ENCODE results near the gene GRPR. TPM values are rescaled to one million over a fixed set of nuclear protein-coding genes. Genes with fewer than 3 reads are reported as not detected.
A peak's percentile ranks its signal among the peaks of the same experiment; 100 is the strongest.

The GRPR gene
- not detected for total RNA-seq

GRCh38 chrX:16123222-16123786, at the start of gene GRPR:
TSS of gene GRPR (plus strand) at chrX:16123565. CDS start at chrX:16123954, 389 bp downstream.
- H3K27ac Mint-ChIP-seq = no peak within 1 kb of the TSS
- ChIA-PET POLR2A (no interaction called here), CTCF (interaction anchor here (0.7 to 1.8 kb wide), 7 partner anchors 11 to 436 kb away, joined by 3 to 6 read pairs (median 3); no protein-coding TSS in a partner anchor)
- H3K27me3 Mint-ChIP-seq = peaks cover 12% of the 10 kb centered on the region
- peaks cover 5% of the 10 kb centered on the region for H3K9me3 Mint-ChIP-seq
- H3K4me3 Mint-ChIP-seq = no peak within 1 kb of the TSS
- H3K4me1 Mint-ChIP-seq (ENCODE audit: low read depth) = peaks cover 21% of the 10 kb centered on the region
- intact Hi-C loops (cut with micrococcal nuclease) = no loop called here
- DNase-seq (peak; percentile 80), ATAC-seq (peak; percentile 82)
- peak; percentile 43 for TF ChIP-seq CTCF (IDR thresholded peaks at IDR 0.05)
- peaks cover 3% of the 10 kb centered on the region for H3K36me3 Mint-ChIP-seq (ENCODE audit: low read depth)

GRCh38 chrX:16075087-16075486, 48.3 kb upstream of the GRPR start:
- ChIA-PET POLR2A (no interaction called here), CTCF (no interaction called here)
- no peak for TF ChIP-seq CTCF (IDR thresholded peaks at IDR 0.05)
- Mint-ChIP-seq H3K27me3 (no peaks in the 10 kb centered on the region), H3K36me3 (ENCODE audit: low read depth) (no peaks in the 10 kb centered on the region), H3K4me3 (no peak overlapping the region), H3K27ac (no peak overlapping the region), H3K9me3 (no peaks in the 10 kb centered on the region), H3K4me1 (ENCODE audit: low read depth) (no peaks in the 10 kb centered on the region)
- ATAC-seq (no peak), DNase-seq (no peak)
- intact Hi-C loops (cut with micrococcal nuclease) = no loop called here

GRCh38 chrX:16076834-16077233, 46.5 kb upstream of the GRPR start:
- Mint-ChIP-seq H3K9me3 (no peaks in the 10 kb centered on the region), H3K27ac (no peak overlapping the region), H3K4me3 (no peak overlapping the region), H3K36me3 (ENCODE audit: low read depth) (no peaks in the 10 kb centered on the region), H3K27me3 (no peaks in the 10 kb centered on the region), H3K4me1 (ENCODE audit: low read depth) (no peaks in the 10 kb centered on the region)
- DNase-seq (no peak), ATAC-seq (no peak)
- ChIA-PET CTCF (no interaction called here), POLR2A (no interaction called here)
- no peak for TF ChIP-seq CTCF (IDR thresholded peaks at IDR 0.05)
- intact Hi-C loops (cut with micrococcal nuclease) = no loop called here

- DNase-seq (no peak), ATAC-seq (no peak)
- no peak for TF ChIP-seq CTCF (IDR thresholded peaks at IDR 0.05)
- no peaks in the 10 kb centered on the region for H3K9me3 Mint-ChIP-seq
- ChIA-PET CTCF (no interaction called here), POLR2A (no interaction called here)
- H3K36me3 Mint-ChIP-seq (ENCODE audit: low read depth) = no peaks in the 10 kb centered on the region
- H3K4me3 Mint-ChIP-seq = no peak overlapping the region
- H3K4me1 Mint-ChIP-seq (ENCODE audit: low read depth) = no peaks in the 10 kb centered on the region
- intact Hi-C loops (cut with micrococcal nuclease) = no loop called here
- no peaks in the 10 kb centered on the region for H3K27me3 Mint-ChIP-seq
- H3K27ac Mint-ChIP-seq = no peak overlapping the region
Observed at GRCh38 chrX:16077811-16078210, 45.6 kb upstream of the GRPR start.

- Mint-ChIP-seq H3K4me1 (ENCODE audit: low read depth) (no peaks in the 10 kb centered on the region), H3K27ac (no peak overlapping the region), H3K9me3 (no peaks in the 10 kb centered on the region), H3K36me3 (ENCODE audit: low read depth) (no peaks in the 10 kb centered on the region), H3K4me3 (no peak overlapping the region), H3K27me3 (peaks cover 9% of the 10 kb centered on the region)
- intact Hi-C loops (cut with micrococcal nuclease) = no loop called here
- POLR2A ChIA-PET = no interaction called here
- TF ChIP-seq CTCF (IDR thresholded peaks at IDR 0.05) = no peak
- DNase-seq = no peak
- CTCF ChIA-PET = no interaction called here
- ATAC-seq = no peak
Observed at GRCh38 chrX:16081357-16081756, 42.0 kb upstream of the GRPR start.
